Right atrium auricular region (tissue), 2 donors: Measurements from ENCODE around the gene TSPAN8. TPM values are rescaled to one million over a fixed set of nuclear protein-coding genes. Genes with fewer than 3 reads are reported as not detected.
"Not testable (repeated sequence)": the region's sequence is repeated elsewhere in the genome, so short reads cannot be mapped to it uniquely, and the experiment has no call there.

Source experiments
- DNase-seq: peaks from one replicate; pipeline ENCODE4 v3.0.0-alpha.2; 2019; ENCODE audit warnings: low spot score
- H3K27ac ChIP-seq, 2 donors: fragments of 200-600 bp; sonication (generic); 1 replicate in 1 of 2; 2 replicates in 1 of 2; pipeline ENCODE4 v1.5.1; 2016 to 2019
- H3K27me3 ChIP-seq, 2 donors: fragments of 200-600 bp; sonication (generic); one replicate each; pipeline versions ENCODE4 v1.5.1 to v1.6.0; 2017 to 2019
- H3K36me3 ChIP-seq: fragments of 200-600 bp; sonication (generic); one replicate; pipeline ENCODE4 v1.5.1; 2016
- H3K4me1 ChIP-seq, 2 donors: fragments of 200-600 bp; sonication (generic); one replicate each; pipeline versions ENCODE4 v1.5.1 to v1.6.0; 2017 to 2019
- H3K4me3 ChIP-seq, 2 donors: fragments of 200-600 bp; sonication (generic); 1 replicate in 1 of 2; 2 replicates in 1 of 2; pipeline ENCODE4 v1.5.1; 2017 to 2019; ENCODE audit warnings: mild to moderate bottlenecking in 1 of 2, moderate library complexity in 1 of 2
- H3K9me3 ChIP-seq, 2 donors: fragments of 200-600 bp; sonication (generic); one replicate each; pipeline ENCODE4 v1.5.1; 2019
- total RNA-seq, 2 donors: library from RNA; depleted of rRNA; stranded (reverse); fragments of >200 nt; gene quantifications; one replicate each; pipeline ENCODE4 v1.1.0, GENCODE V29; 2016
- TF ChIP-seq, protein P1 (sequence below), 2 donors: fragments of 200-600 bp; sonication (generic); IDR thresholded peaks; one replicate each; pipeline ENCODE4 v1.5.1; 2019; ENCODE audit warnings: antibody characterized with exemption in 2 of 2

The TSPAN8 gene
- total RNA-seq, 2 donors from 2014 or later = 2.2 to 2.8 TPM

DNA sequence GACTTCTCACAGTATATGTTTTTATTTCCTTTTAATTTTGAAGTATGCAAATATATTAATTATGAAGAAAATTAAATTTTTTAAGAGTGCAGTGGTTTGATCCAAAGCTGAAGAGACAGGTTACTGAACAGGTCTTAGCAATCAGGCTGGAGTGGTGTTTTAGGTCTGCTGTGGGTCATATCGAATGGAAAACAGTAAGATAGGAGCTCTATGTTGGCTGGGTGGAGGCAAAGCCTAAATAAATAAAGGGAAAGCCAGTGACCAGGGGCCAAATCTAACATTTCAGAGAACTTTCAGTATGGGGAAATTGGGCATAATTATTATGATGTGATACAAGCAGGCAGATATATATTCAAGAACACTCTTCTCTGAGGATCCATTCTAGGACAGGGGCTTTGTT, 12.7 kb upstream of the TSPAN8 start:
- no peaks in the 10 kb centered on the region for H3K27me3 ChIP-seq
- H3K36me3 ChIP-seq = no peaks in the 10 kb centered on the region
- TF ChIP-seq, protein P1, sequence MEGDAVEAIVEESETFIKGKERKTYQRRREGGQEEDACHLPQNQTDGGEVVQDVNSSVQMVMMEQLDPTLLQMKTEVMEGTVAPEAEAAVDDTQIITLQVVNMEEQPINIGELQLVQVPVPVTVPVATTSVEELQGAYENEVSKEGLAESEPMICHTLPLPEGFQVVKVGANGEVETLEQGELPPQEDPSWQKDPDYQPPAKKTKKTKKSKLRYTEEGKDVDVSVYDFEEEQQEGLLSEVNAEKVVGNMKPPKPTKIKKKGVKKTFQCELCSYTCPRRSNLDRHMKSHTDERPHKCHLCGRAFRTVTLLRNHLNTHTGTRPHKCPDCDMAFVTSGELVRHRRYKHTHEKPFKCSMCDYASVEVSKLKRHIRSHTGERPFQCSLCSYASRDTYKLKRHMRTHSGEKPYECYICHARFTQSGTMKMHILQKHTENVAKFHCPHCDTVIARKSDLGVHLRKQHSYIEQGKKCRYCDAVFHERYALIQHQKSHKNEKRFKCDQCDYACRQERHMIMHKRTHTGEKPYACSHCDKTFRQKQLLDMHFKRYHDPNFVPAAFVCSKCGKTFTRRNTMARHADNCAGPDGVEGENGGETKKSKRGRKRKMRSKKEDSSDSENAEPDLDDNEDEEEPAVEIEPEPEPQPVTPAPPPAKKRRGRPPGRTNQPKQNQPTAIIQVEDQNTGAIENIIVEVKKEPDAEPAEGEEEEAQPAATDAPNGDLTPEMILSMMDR (IDR thresholded peaks at IDR 0.05) = no peak
- no peak for DNase-seq
- H3K4me1 ChIP-seq = no peaks in the 10 kb centered on the region
- H3K4me3 ChIP-seq = no peak overlapping the region
- no peak overlapping the region for H3K27ac ChIP-seq
- H3K9me3 ChIP-seq = peaks cover 0 to 10% of the 10 kb centered on the region in 2 donors

DNA sequence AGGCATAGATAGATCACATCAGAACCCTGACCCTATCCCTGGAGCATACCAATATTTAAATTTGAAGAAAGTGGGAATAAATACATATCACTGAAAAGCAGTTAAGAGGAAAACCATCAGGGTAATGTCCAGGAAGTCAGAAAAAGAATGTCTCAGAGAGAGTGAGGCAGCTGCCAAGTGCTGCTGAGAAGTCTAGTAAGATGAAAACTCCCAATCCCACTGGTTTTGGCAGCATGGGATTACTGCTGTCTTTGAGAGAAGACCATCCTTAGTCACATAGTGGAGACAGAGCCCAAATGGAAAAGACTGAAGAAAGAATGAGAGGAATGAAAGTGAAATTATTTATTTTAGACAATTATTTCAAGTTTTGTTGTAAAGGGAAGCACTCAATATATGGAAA, 11.5 kb upstream of the TSPAN8 start:
- no peak for DNase-seq
- TF ChIP-seq, protein P1 (IDR thresholded peaks at IDR 0.05) = no peak
- Histone ChIP-seq H3K27ac (no peak overlapping the region), H3K9me3 (peaks cover 0 to 10% of the 10 kb centered on the region in 2 donors), H3K4me3 (no peak overlapping the region), H3K36me3 (no peaks in the 10 kb centered on the region), H3K27me3 (no peaks in the 10 kb centered on the region), H3K4me1 (no peaks in the 10 kb centered on the region)

DNA sequence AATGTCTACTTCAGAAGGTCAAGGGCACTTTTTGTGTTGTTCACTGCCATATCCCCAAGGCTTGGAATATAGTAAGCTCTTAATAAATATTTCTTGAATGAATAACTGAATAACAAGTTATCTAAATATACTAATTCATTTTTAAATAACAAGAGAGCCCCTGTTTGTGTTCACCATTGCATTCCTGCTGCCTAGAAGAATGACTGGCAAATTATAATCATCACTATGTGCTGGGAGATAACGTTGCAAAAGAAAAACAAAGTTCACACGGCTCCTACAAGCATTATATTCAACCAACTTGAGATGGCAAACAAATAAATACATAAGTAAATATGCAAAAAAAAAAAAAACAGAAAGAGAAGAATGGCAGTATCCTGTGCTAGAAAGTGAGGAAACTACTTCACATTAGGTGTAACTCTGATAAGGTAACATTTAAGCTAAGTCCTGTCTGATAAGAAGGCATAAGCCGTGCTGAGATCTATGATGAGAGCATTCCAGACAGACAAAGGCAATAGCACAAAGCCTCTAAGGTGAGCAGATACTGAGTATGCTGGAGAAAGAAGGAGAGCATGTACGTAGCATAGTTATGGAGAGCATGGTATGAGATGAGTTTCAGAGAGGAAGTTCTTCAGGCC, 9.2 kb upstream of the TSPAN8 start:
- Histone ChIP-seq H3K4me1 (no peaks in the 10 kb centered on the region), H3K4me3 (no peak overlapping the region), H3K9me3 (peaks cover 0 to 10% of the 10 kb centered on the region in 2 donors), H3K36me3 (no peaks in the 10 kb centered on the region), H3K27me3 (no peaks in the 10 kb centered on the region), H3K27ac (no peak overlapping the region)
- DNase-seq = no peak
- TF ChIP-seq, protein P1 (IDR thresholded peaks at IDR 0.05) = no peak

DNA sequence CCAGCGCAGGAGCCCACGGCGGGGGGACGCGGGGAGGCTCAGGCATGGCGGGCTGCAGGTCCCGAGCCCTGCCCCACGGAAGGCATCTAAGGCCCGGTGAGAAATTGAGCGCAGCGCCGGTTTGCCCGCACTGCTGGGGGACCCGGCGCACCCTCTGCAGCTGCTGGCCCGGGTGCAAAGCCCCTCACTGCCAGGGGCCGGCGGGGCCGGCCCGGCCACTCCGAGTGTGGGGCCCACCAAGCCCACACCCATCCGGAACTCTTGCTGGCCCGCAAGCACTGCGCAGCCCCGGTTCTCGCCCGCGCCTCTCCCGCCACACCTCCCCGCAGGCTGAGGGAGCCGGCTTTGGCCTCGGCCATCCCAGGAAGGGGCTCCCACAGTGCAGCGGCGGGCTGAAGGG, 8.5 kb upstream of the TSPAN8 start:
- TF ChIP-seq, protein P1 (IDR thresholded peaks at IDR 0.05) = no peak
- Histone ChIP-seq H3K27ac (no peak overlapping the region), H3K4me3 (no peak overlapping the region), H3K4me1 (no peaks in the 10 kb centered on the region), H3K27me3 (no peaks in the 10 kb centered on the region), H3K36me3 (no peaks in the 10 kb centered on the region), H3K9me3 (peaks cover 0 to 10% of the 10 kb centered on the region in 2 donors)
- DNase-seq = no peak

DNA sequence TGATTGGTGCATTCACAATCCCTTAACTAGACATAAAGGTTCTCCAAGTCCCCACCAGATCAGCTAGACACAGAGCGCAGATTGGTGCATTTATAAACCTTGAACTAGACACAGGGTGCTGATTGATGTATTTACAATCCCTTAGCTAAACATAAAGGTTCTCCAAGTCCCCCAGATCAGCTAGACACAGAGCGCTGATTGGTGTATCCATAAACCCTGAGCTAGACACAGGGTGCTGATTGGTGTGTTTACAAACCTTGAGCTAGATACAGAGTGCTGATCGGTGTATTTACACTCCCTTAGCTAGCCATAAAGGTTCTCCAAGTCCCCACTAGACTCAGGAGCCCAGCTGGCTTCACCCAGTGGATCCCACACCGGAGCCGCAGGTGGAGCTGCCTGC, 8.0 kb upstream of the TSPAN8 start:
- not testable (repeated sequence) for DNase-seq, H3K9me3 ChIP-seq, H3K4me3 ChIP-seq, H3K27me3 ChIP-seq, H3K27ac ChIP-seq, H3K36me3 ChIP-seq, H3K4me1 ChIP-seq

DNA sequence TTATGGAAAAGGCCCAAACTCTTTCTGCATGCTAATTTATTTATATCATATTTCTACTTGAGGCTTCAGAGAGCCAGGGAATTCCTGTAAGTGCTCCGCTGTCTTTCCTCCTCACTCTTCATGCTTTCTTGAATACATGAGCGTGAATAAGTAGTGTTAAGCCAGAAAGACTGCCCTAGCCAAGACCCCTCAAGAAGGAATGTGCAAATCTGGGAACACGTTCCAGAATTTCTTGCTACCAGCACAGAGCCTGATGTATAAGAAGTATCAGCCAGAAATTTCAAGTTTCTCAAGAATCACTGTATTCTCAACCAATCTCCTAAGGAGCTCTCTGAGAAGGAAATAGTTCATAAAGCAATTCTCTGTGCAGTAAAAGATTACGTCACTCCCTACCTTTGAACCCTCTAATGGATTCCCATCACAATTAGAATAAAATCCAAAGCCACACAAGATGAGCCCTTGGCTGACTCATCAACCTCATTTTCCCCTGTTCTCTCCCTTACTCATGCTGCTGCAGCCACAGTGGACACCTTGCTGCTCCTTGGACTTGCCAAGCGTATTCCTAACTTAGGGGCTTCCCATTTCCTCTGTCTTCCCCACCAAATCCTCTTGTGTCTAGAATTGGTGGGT, 6.9 kb upstream of the TSPAN8 start:
- peaks cover 0 to 10% of the 10 kb centered on the region in 2 donors for H3K9me3 ChIP-seq
- no peaks in the 10 kb centered on the region for H3K36me3 ChIP-seq
- H3K4me1 ChIP-seq = no peaks in the 10 kb centered on the region
- H3K27me3 ChIP-seq = no peaks in the 10 kb centered on the region
- no peak for DNase-seq
- H3K27ac ChIP-seq = no peak overlapping the region
- TF ChIP-seq, protein P1 (IDR thresholded peaks at IDR 0.05) = no peak
- H3K4me3 ChIP-seq = no peak overlapping the region
